IPS-NIHi7 (cell line): ENCODE results near the gene UROS.

Source experiments
- DNase-seq: peaks from one replicate; pipeline ENCODE4 v3.0.0; 2012; ENCODE audit warnings: mixed read lengths; ENCODE audit errors: extremely low spot score

The UROS gene

DNA sequence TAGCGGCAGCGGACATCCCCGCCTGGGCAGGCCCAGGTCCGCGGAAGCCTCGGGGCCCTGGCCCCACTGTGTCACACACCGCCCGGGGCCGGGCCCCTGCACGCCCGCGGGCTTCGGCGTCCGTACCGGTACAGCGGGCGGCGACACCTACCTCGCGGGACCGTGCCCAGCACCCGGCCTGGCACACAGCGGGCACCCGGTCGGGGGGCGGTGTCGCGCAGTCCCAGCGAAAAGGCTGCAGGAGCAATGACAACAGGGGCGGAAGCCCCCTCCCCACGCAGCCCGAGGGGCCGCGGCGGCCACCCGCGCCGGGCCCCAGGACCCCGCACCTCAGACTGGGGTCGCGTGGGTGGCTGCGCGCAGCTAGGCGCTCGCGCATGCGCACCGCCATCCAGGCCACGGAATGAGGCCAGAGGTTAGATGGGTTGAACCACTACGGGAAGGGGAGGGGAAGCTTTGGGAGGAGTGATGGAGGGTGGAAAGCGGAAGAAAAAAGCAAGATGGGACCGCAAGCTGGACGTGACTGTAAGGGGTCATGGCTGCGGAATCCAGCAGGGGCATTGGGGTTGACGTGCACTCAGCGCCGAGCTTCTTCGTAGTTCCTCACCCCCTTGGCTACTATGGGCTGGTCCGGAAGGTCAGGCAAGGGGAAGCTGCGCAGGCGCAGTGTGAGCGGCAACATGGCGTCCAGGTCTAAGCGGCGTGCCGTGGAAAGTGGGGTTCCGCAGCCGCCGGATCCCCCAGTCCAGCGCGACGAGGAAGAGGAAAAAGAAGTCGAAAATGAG lies at the start of gene UROS, which contains the start of gene BCCIP:
TSS of gene UROS (minus strand) at position 381 of the 785 bp plus-strand sequence. CDS start 6,759 bp downstream, outside the sequence.
TSS of gene BCCIP (plus strand) at position 669 of the 785 bp plus-strand sequence. CDS start at position 681, 12 bp downstream.
- DNase-seq: peak; percentile 96

DNA sequence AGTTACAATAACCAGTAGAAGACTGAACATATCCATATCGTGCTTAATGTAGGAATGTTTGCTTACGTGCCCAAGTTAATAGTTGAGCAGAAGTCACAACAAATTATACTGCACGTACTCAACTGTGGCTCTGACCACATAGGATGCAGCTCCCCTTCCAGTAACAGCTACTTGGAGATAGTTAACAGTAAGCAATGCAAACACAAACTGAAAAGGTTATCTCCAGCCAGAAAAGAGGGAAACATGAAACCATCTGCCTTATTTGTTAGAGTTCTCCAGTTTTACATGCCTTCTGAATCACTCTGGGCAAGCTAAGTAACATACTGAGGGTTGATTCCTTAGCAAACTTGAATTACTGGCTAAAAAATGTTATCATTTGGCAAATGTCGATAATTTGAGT lies 48.3 kb upstream of the UROS start:
- no peak for DNase-seq

GRCh38 chr10:125868372-125868975 lies 45.4 kb upstream of the UROS start:
- peak; percentile 48 for DNase-seq

DNA sequence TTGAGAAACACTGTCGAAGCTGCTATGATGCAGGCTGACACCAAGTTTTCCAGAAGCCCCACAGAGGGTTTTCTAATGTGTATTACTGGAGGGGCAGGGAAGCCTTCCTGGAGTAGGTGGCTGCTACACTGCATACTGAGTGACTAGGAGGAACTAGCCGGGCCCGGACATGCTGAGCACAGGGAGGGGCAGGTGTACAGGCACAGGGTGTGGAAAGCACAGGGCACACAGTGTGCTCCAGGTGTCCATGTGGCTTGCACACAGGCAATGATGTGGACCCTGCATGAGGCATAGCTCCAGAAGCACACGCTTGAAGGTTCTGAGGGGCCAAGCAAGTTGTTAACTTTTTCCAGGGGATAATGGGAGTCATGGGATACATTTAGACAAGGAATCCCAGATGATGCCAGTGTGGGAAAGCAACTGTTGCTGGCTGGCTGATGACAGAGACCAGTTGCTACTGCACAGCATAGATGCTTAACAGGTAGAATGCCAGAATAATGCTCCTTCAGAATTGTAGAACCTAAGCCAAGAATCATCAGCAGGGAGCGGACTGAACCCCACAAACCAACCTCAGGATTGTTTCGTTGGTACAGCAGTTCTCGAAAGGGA lies 43.5 kb upstream of the UROS start:
- no peak for DNase-seq

DNA sequence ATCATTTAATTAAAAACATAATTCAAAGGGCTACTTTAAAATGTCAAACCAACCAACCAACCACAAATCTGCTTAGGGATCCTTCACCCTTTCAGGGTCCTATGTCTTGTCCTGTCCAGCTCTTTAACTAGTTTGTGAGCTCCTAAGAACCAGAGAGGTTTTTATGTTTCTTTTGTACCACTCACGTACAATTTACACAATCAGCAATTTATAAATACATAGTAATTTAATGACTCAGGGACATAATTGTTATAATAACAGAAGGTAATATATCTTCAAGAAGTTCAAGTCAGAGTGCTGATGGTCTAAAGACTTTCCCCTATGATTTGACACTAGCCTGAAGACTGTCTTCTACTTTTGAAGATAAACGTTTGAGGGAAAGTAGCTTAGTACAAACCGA lies 42.1 kb upstream of the UROS start:
- DNase-seq: no peak

GRCh38 chr10:125859128-125859817 lies 36.2 kb upstream of the UROS start:
- no peak for DNase-seq

GRCh38 chr10:125857185-125857760 lies 34.2 kb upstream of the UROS start:
- peak; percentile 18 for DNase-seq

- no peak for DNase-seq
These were observed 29.4 kb upstream of the UROS start for GRCh38 chr10:125852487-125852886.

- DNase-seq: no peak
These were observed 28.0 kb upstream of the UROS start for GRCh38 chr10:125850766-125851731.

DNA sequence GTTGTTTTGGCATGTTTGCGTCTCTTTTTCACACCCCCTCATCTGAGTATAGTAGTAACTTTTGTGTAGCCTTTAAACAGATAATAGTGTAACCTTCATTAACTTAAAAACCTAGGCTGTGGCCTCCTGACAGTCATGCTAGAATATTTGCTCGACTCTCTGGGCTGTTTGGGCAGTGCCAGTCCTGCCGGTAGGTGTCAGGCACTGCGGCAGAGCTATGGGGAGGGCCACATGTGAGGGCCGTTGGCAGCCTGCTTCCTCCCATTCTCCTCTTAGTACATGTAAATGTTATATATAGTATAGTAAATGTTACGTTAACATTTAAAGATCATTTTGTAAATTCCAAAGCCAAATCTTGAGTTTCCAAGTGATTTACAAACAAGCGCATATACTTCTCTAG lies 26.4 kb upstream of the UROS start:
- no peak for DNase-seq

DNA sequence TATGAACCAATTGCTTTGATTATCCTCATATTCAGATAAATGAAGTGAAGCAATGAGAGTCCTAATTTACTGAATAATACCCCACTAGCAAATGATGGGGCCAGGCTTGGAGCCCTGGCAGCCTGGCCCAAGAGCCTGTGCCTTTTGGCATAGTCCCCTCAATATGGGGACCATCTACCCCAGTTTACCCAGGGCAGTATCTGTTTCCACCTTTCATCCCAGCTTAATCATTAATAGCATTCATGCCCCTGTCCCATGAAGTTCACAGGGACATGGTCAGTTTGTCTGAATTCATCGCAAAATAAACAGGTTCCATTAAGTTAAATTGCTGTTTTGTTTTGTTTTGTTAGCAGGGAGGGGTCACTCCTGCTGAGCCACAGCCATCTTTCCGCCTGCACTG lies 25.8 kb upstream of the UROS start:
- no peak for DNase-seq

DNA sequence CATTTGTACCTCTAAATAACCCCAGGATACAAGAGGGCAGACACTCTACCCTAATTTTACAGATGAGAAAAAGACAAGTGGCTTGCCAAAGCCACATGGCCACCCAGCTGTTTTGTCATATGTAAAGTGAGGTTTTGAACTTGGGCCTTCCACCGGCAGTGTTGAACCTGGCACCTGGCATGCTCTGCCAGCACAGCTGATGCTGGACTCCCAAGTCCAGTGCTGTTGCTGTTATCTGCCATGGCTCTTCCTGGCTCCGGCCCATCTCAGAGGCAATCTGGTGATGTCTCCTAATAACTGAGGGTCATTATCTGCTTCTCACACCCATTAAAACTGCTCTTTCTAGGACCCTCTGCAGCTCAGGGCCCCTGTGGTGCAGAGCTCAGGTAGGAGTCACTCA lies 25.3 kb upstream of the UROS start:
- no peak for DNase-seq

GRCh38 chr10:125846894-125847293 lies 23.8 kb upstream of the UROS start:
- no peak for DNase-seq

GRCh38 chr10:125845617-125846016 lies 22.6 kb upstream of the UROS start:
- DNase-seq: no peak

- no peak for DNase-seq
These were observed 21.7 kb upstream of the UROS start for GRCh38 chr10:125844751-125845221.

DNA sequence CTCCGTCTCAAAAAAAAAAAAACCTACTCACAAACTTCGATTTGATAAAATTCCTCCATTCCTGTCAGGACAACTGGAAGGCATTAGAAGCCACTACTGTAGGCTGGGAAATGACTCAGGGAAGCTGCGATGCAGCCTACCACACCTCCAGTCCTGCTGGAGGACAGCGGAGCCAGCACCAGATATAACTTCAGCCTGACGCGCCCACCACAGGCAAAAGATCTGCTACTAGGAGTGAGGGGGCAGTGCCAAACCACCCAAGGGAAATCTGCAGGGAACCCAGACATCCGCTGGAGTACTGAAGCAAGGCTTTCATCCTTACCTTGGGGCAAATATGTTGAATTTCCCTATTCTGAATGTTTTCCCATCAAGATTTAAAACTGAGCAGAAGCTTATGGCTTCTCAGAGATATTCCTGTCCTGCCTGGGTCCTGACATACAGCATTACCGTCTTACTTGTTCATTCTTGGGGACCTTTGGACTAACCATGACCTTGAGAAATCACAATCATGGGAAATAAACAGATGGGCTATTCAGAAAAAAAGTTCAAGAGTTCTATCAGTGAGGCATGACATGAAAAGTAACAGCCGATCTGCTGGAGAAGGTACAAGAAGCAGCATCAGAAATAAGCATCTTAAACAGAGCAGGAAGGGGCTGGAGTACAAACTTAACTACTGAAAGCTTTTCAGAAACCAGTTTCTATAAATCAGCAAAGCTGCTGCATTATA lies 20.7 kb upstream of the UROS start:
- no peak for DNase-seq

- no peak for DNase-seq
These were observed 17.9 kb upstream of the UROS start for GRCh38 chr10:125840955-125841354.

DNA sequence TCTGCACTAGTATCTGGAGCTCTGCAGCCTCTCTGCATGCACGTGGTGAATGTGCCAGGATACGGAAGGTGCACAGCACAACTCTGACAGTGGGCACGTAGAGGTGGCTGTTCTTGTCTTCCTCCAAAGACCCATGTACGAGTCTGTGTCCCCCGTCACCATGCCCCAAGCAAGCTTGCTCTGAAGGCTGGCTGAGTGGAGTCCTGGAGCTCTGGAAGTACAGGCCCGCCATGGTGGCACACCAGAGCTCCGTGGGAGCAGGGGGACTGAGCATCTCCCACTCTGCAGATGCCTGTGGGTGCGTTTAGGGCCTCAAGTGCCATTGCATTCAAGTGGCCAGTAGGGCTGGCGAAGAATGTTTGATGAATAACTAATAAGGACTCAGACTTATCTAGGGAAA lies 17.3 kb upstream of the UROS start:
- no peak for DNase-seq

GRCh38 chr10:125838802-125839575 lies 15.9 kb upstream of the UROS start:
- no peak for DNase-seq
